ENCODE measurements around the gene ARF1.
A peak's percentile ranks its signal among the peaks of the same experiment; 100 is the strongest.

Gene ARF1

GRCh38 chr1:228077565-228078330 lies 4.8 kb upstream of the ARF1 start (continued):
- TF ChIP-seq ZFP37 (tag by site-specific recombination; IDR thresholded peaks at IDR 0.05) (no peak), ZFP41 (tag by site-specific recombination; IDR thresholded peaks at IDR 0.05; ENCODE audit: borderline replicate concordance) (no peak), ZNF398 (tag by site-specific recombination; IDR thresholded peaks at IDR 0.05) (0 out of 2 replicates have a peak, but pooled peaks have one; percentile 28), IKZF3 (tag by site-specific recombination; IDR thresholded peaks at IDR 0.05) (no peak)

- TF ChIP-seq ZNF16 (tag by site-specific recombination; IDR thresholded peaks at IDR 0.05; ENCODE audit: low read depth), result no peak
- no peak for TF ChIP-seq YY2 (tag by site-specific recombination; IDR thresholded peaks at IDR 0.05)
- TF ChIP-seq SCRT1 (tag by site-specific recombination; IDR thresholded peaks at IDR 0.05; ENCODE audit: borderline replicate concordance), result no peak
- no peak for TF ChIP-seq ZNF654 (tag by site-specific recombination; IDR thresholded peaks at IDR 0.05; ENCODE audit: low read depth)
- TF ChIP-seq ZNF48 (tag by site-specific recombination; IDR thresholded peaks at IDR 0.05), result no peak
- TF ChIP-seq ZNF350 (tag by site-specific recombination; IDR thresholded peaks at IDR 0.05), result no peak
- TF ChIP-seq ZNF362 (tag by site-specific recombination; IDR thresholded peaks at IDR 0.05), result no peak
- TF ChIP-seq TRIM28 (IDR thresholded peaks at IDR 0.05; ENCODE audit: borderline replicate concordance, low read length), result no peak
- no peak for TF ChIP-seq KLF16 (tag by site-specific recombination; IDR thresholded peaks at IDR 0.05)
- no peak for TF ChIP-seq ZFHX2 (tag by site-specific recombination; conservative IDR thresholded peaks at IDR 0.05)
- no peak for TF ChIP-seq ZBTB26 (tag by site-specific recombination; optimal IDR thresholded peaks at IDR 0.05)
- no peak for TF ChIP-seq ZNF280D (tag by site-specific recombination; IDR thresholded peaks at IDR 0.05)
- Histone ChIP-seq H3K36me3 (ENCODE audit: control insufficient read depth in 2 of 2, insufficient read depth in 1 of 2, low read length in 2 of 2) (peaks cover 0 to 11% of the 10 kb centered on the region in 2 experiments; a peak in 1 of 3 replicates), H3K27ac (ENCODE audit: extremely low read depth, low read depth, low read length) (no peak overlapping the region), H3K4me3 (ENCODE audit: low read depth, low read length) (no peak overlapping the region), H3K4me1 (ENCODE audit: control insufficient read depth, insufficient read depth, low read length) (peaks cover 3% of the 10 kb centered on the region), H3K9me3 (ENCODE audit: control insufficient read depth, insufficient read depth, low read depth, low read length) (no peaks in the 10 kb centered on the region)
- ChIA-PET POLR2A (interaction anchor here (1.2 kb wide), 1 partner anchor 12 kb away, joined by 3 read pairs; no protein-coding TSS in a partner anchor), CTCF (no interaction called here)
These were observed 3.5 kb upstream of the ARF1 start for GRCh38 chr1:228079013-228079412.

Measured in HEK293 (cell line).